K562 (cell line): ENCODE measurements around the gene DDX50. TPM values are rescaled to one million over a fixed set of nuclear protein-coding genes. Genes with fewer than 3 reads are reported as not detected.

Experiments used
- ATAC-seq: fragments of 200-7000 bp; cut with Tn5 transposase; 3 replicates; pipeline ENCODE4 v1.9.1; 2020; ENCODE audit warnings: moderate library complexity
- BruUV-seq: library from RNA; stranded (reverse); fragments of 400-500 nt; replicated peaks from 2 replicates; lab custom pipeline; 2021; lab: Mats Ljungman, UMichigan
- CTCF ChIA-PET: fragments of 300-600 bp; formaldehyde crosslinking; extraction: SDS; loops from one replicate; lab custom pipeline; 2021; ENCODE audit warnings: low intra/inter-chr PET ratio; lab: Yijun Ruan, JAX
- POLR2A ChIA-PET: fragments of 300-600, 350-650 bp; sonication (Branson Sonifier 250); formaldehyde crosslinking; extraction: SDS; loops from one replicate; lab custom pipeline; 2021; ENCODE audit warnings: antibody characterized with exemption, inconsistent platforms; lab: Yijun Ruan, JAX
- DNase-seq, 4 experiments: peaks; one replicate each; pipeline versions ENCODE4 v3.0.0 to v3.0.0-alpha.2; 2011 to 2018; ENCODE audit warnings: low spot score in 3 of 4, mixed read lengths in 3 of 4; ENCODE audit errors: extremely low read depth in 1 of 4
- FAIRE-seq: peaks from 2 replicates; lab custom pipeline; 2011; peaks lifted over from hg19 to GRCh38; lab: Jason Lieb, UNC
- H2AFZ ChIP-seq: 2 replicates; pipeline ENCODE4 v1.6.0; 2011; ENCODE audit warnings: low read depth, low read length, control low read depth, inconsistent platforms
- H3K27ac ChIP-seq: fragments of 200-600 bp; 3 replicates; pipeline ENCODE4 v1.8.0; 2011; ENCODE audit warnings: low read depth, mild to moderate bottlenecking, control low read depth, inconsistent platforms, low read length, moderate library complexity, mixed read lengths; ENCODE audit errors: extremely low read depth
- H3K27me3 ChIP-seq, 2 experiments: fragments of 300-600 bp in 1 of 2; 2 replicates in 1 of 2; 3 replicates in 1 of 2; pipeline versions ENCODE4 v1.6.0 to v1.8.0; 2011; ENCODE audit warnings: inconsistent platforms in 2 of 2, low read length in 2 of 2, mild to moderate bottlenecking in 1 of 2, mixed read lengths in 1 of 2, moderate library complexity in 1 of 2; ENCODE audit not compliant: control insufficient read depth in 2 of 2, insufficient read depth in 2 of 2
- H3K36me3 ChIP-seq: fragments of 300-600 bp; 3 replicates; pipeline ENCODE4 v1.8.0; 2011; ENCODE audit warnings: mild to moderate bottlenecking, low read length, inconsistent platforms; ENCODE audit not compliant: control insufficient read depth, insufficient read depth
- H3K4me1 ChIP-seq, 2 experiments: fragments of 200-600 bp in 1 of 2; replicated peaks in 1 of 2; 2 replicates in 1 of 2; 3 replicates in 1 of 2; pipeline versions ENCODE4 v1.5.1 to v1.8.0; 2011; ENCODE audit warnings: inconsistent platforms in 2 of 2, low read length in 2 of 2, mild to moderate bottlenecking in 1 of 2, mixed read lengths in 1 of 2, moderate library complexity in 1 of 2; ENCODE audit not compliant: control insufficient read depth in 2 of 2, insufficient read depth in 2 of 2
- H3K4me2 ChIP-seq: 2 replicates; pipeline ENCODE4 v1.6.1; 2011; ENCODE audit warnings: low read length, control low read depth, inconsistent platforms, mixed read lengths; ENCODE audit not compliant: insufficient read depth
- H3K4me3 ChIP-seq: fragments of 200-600 bp; sonication (generic), shearing (Covaris generic); 2 replicates; pipeline ENCODE4 v1.5.1; 2016; ENCODE audit warnings: control low read depth, inconsistent platforms
- H3K79me2 ChIP-seq: fragments of 200-600 bp; 3 replicates; pipeline ENCODE4 v1.8.0; 2011; ENCODE audit warnings: low read length, inconsistent platforms; ENCODE audit not compliant: control insufficient read depth, insufficient read depth
- H3K9ac ChIP-seq, 2 experiments: 2 replicates each; pipeline versions ENCODE4 v1.6.0 to v1.6.1; 2011; ENCODE audit warnings: low read depth in 2 of 2, low read length in 2 of 2, control low read depth in 1 of 2, inconsistent platforms in 1 of 2, mild to moderate bottlenecking in 1 of 2, mixed read lengths in 1 of 2; ENCODE audit not compliant: insufficient read depth in 1 of 2
- H3K9me1 ChIP-seq: one replicate; pipeline ENCODE4 v1.6.0; 2011; ENCODE audit warnings: inconsistent platforms, mild to moderate bottlenecking, low read length, moderate library complexity; ENCODE audit not compliant: control insufficient read depth, insufficient read depth
- H3K9me3 ChIP-seq: replicated peaks from 2 replicates; pipeline ENCODE4 v1.5.1; 2011; ENCODE audit warnings: low read depth, low read length, inconsistent platforms; ENCODE audit not compliant: control insufficient read depth, insufficient read depth
- H4K20me1 ChIP-seq: replicated peaks from 2 replicates; pipeline ENCODE4 v1.6.1; 2011; ENCODE audit warnings: low read length, inconsistent platforms, mixed read lengths; ENCODE audit not compliant: control insufficient read depth, insufficient read depth
- NCOA2 ChIP-seq, 2 experiments: fragments of 450-650 bp; IDR thresholded peaks; 2 replicates each; pipeline ENCODE4 v1.6.1; 2018; ENCODE audit warnings: mild to moderate bottlenecking in 2 of 2, moderate library complexity in 1 of 2; ENCODE audit not compliant: partially characterized antibody in 2 of 2
- POLR2AphosphoS5 ChIP-seq: IDR thresholded peaks from 2 replicates; pipeline ENCODE4 v1.6.1; 2011; ENCODE audit warnings: mild to moderate bottlenecking, low read depth, low read length, moderate library complexity; ENCODE audit not compliant: control insufficient read depth, insufficient read depth
- ZBTB11 ChIP-seq, 3 experiments: fragments of 200-800 bp in 1 of 3; fragments of 250-450 bp in 1 of 3; fragments of 450-650 bp in 1 of 3; sonication (Bioruptor Pico) in 1 of 3; sonication (Bioruptor generic) in 1 of 3; formaldehyde crosslinking in 1 of 3; IDR thresholded peaks; 2 replicates each; pipeline versions ENCODE4 v1.6.1 to v1.8.0; 2016 to 2022; ENCODE audit warnings: mild to moderate bottlenecking in 2 of 3, missing genetic modification characterization in 2 of 3, missing compliant biosample characterization in 1 of 3, moderate library complexity in 1 of 3
- ZNF311 ChIP-seq: fragments of 250-450 bp; sonication (Bioruptor Pico); IDR thresholded peaks from 2 replicates; pipeline ENCODE4 v1.4.0; 2020; ENCODE audit warnings: mild to moderate bottlenecking, moderate library complexity
- WGBS: fragments of 100-300 bp; shearing (Covaris generic); methylation state at CpG from one replicate; pipeline ENCODE4 v1.1.6; 2016; ENCODE audit warnings: low coverage, mixed read lengths; ENCODE audit not compliant: insufficient coverage; ENCODE audit errors: missing lambda C conversion rate; 5-methylcytosine and 5-hydroxymethylcytosine counted together
- in situ Hi-C: fragments of 300-500 bp; cut with MboI; formaldehyde crosslinking; loops from 4 replicates; pipeline ENCODE4 v1.15.0; 2018; ENCODE audit warnings: inconsistent platforms, mixed read lengths
- intact Hi-C: fragments of 100-400 bp; cut with micrococcal nuclease; formaldehyde crosslinking; loops from 2 replicates; pipeline ENCODE4 v1.14.2; 2022
- polyA plus RNA-seq, 8 experiments: library from polyadenylated mRNA; depleted of rRNA in 4 of 8; stranded (reverse) in 5 of 8; unstranded in 3 of 8; fragments of >200 nt; fragmentation: Nextera tagmentation in 2 of 8; fragmentation: Illumina TruSeq in 1 of 8; extraction: Ambion mirVana in 2 of 8; extraction: Trizol in 1 of 8; gene quantifications; 2 replicates each; pipeline versions ENCODE4 v1.2.1 to v1.2.3, GENCODE V29; 2011 to 2014; ENCODE audit warnings: inconsistent platforms in 1 of 8, missing spikeins in 1 of 8
- total RNA-seq, 7 experiments: library from RNA; depleted of rRNA in 6 of 7; stranded (reverse); fragments of >200 nt in 6 of 7; fragmentation: Illumina TruSeq in 2 of 7; extraction: Trizol in 2 of 7; gene quantifications; 2 replicates each; pipeline versions ENCODE4 v1.2.1 to v1.2.3, GENCODE V29; 2011 to 2021; ENCODE audit warnings: low replicate concordance in 1 of 7

DDX50 gene
- total and polyA plus RNA-seq, 9 of the 15 experiments (the other 6 are each of a cell fraction or from before 2014, with no cell fraction given) = 36.7 to 86.8 (median 57.4) TPM

- FAIRE-seq (no peak), ATAC-seq (no peak), DNase-seq (no peak)
- Histone ChIP-seq H3K27me3 (no peaks in the 10 kb centered on the region), H3K9ac (no peak overlapping the region), H3K4me1 (peaks cover 10 to 16% of the 10 kb centered on the region in 2 experiments; a peak in 4 of 5 replicates), H3K27ac (no peak overlapping the region), H3K4me2 (no peak overlapping the region), H3K9me1 (no peaks in the 10 kb centered on the region), H3K4me3 (no peak overlapping the region), H3K9me3 (no peaks in the 10 kb centered on the region), H3K36me3 (peaks cover 97% of the 10 kb centered on the region), H4K20me1 (peaks cover 22% of the 10 kb centered on the region; the same call in 1 of the 2 replicates), H3K79me2 (peaks cover 82% of the 10 kb centered on the region), H2AFZ (no peak overlapping the region)
- ChIA-PET CTCF (no interaction called here), POLR2A (interaction anchor here (0.6 kb wide), 1 partner anchor 11 kb away, joined by 4 read pairs; no protein-coding TSS in a partner anchor)
- intact Hi-C loops = no loop called here
- WGBS = 97% methylated on average over 4 of the region's 4 CpGs
- no TSS peak for BruUV-seq
- TF ChIP-seq NCOA2 (IDR thresholded peaks at IDR 0.05; ENCODE audit: partially characterized antibody in 2 of 2) (no peak), ZNF311 (no peak), POLR2AphosphoS5 (0 out of 2 replicates have a peak, but pooled peaks have one; percentile 2), ZBTB11 (CRISPR knock-in tag; IDR thresholded peaks at IDR 0.05) (0 out of 6 replicates have a peak, but pooled peaks of 1 of the 3 experiments have one; percentile 7)
- in situ Hi-C loops = no loop called here
Measured at GRCh38 chr10:68963151-68963550, 62.0 kb downstream of the DDX50 start.
